ENCODE results near the gene WNT3.

Gene WNT3

DNA sequence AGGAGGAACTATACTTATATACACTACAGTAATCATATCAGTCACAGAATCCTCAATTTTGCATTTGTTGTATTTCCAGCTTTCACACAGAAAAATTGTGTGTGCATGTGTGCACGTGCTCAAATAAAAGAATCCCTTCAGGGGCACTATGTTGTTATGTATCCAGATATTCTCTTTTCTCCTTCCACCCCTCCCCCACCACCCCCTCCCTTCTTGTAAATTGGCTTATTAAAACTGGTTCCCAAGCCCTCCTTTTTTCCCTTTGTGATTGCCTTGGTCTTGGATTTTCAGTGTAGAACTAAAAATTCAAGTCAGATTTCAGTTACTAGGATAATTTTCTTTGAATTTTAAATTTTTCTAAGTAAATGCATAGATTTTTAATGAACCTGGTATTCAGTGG is 86.3 kb downstream of the WNT3 start:
- DNase-seq (ENCODE audit: low read depth in 2 of 2), result no peak

GRCh38 chr17:46730679-46731078 is 87.8 kb downstream of the WNT3 start:
- DNase-seq (ENCODE audit: low read depth in 2 of 2), result no peak

DNA sequence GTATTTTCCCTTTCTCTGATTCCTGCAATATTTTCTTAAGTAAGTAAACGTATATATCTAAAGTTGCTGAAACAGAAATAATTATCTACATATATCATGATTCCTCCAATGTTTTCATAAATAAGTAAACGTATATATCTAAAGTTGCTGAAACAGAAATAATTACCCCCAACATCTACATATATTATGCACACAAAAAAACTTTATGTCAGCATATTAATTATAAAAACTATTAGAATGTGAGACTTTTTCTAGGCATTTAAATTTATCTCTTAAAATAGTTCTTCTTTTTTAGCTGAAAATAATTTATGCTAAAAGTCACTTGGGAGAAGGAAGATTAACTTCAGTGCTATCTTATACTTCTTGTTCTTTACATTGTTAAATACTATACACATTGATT is 88.5 kb downstream of the WNT3 start:
- DNase-seq (ENCODE audit: low read depth in 2 of 2), result no peak

GRCh38 chr17:46727572-46728348 is 90.7 kb downstream of the WNT3 start:
- DNase-seq (ENCODE audit: low read depth in 2 of 2), result no peak

DNA sequence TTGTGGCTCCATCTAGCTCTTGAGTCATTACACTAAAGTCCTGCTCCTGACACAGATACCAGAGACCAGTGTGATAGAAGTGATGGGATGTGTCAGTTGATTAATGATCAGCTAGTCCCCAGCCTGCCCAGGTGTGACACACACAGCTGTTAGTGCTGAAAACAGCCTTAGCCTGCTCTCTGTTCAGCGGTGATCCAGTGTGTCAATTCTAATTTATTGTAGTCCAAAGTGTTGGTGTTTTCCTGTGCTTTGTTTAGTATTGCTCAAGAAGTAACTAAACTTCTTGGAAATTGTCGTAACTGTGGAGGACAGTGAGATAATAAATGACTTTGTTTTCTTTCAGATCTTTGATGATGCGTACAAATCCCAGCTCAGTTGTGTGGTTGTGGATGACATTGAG is 92.3 kb downstream of the WNT3 start:
- DNase-seq (ENCODE audit: low read depth in 2 of 2), result no peak

GRCh38 chr17:46722662-46723285 is 95.7 kb downstream of the WNT3 start:
- no peak for DNase-seq (ENCODE audit: low read depth in 2 of 2)

GRCh38 chr17:46720408-46720807 is 98.1 kb downstream of the WNT3 start:
- no peak for DNase-seq (ENCODE audit: low read depth in 2 of 2)

- DNase-seq (ENCODE audit: low read depth in 2 of 2), result no peak
These were observed 98.6 kb downstream of the WNT3 start for GRCh38 chr17:46719891-46720290.

DNA sequence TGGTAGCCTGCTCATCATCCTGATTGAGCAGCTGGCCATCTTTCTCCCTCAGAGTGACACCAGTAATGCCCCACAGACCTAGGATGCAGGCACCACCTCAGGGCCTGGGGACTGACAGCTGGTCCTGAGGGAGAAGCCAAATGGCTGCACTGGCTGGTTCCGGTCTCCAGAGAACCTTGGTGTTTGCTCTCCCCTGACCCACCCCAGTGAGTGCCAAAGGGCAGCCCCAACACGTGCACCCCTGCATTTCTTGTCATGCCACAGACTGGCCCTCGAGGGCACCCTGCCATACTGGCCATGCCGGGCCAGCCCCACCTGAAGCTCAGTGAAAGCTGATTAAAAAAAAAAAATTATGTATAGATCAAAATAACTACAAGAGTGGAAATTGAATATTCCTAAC is 100.5 kb downstream of the WNT3 start:
- no peak for DNase-seq (ENCODE audit: low read depth in 2 of 2)
